GM21717 (cell line): ENCODE data around the gene RBM27.
"Not testable (repeated sequence)": the region's sequence is repeated elsewhere in the genome, so short reads cannot be mapped to it uniquely, and the experiment has no call there.

Experiments
- ATAC-seq: cut with Tn5 transposase; IDR thresholded peaks from one replicate; pipeline ENCODE4 v1.9.1; 2021; ENCODE audit warnings: mild to moderate bottlenecking, moderate library complexity; ENCODE audit not compliant: unreplicated experiment

Gene RBM27

DNA sequence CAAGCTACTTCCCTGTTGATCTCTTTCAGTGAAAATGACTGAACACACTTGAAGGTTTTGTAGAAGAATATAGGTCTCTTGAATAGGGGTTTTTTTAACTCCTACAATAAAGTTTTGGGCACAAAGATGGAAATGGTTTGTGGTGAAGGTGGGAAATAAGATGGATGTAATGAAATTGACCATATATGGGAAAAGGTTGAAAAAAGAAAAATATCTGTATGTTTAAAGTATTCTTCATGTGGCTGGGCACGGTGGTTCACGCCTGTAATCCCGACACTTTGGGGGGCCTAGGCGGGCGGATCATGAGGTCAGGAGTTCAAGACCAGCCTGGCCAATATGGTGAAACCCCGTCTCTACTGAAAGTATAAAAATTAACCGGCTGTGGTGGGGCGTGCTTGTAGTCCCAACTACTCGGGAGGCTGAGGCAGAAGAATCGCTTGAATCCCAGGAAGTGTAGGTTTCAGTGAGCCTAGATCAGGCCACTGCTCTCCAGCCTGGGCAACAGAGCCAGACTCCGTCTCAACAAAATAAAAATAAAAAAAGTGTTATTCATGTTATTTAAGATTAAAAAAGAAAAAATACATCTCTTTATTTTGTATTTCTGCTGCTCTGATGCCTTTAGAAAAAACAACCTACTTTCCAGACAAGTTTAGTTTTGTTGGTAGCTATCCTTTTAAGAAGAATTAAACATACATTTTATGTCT lies 2.2 kb downstream of the RBM27 start:
- no peak for ATAC-seq

DNA sequence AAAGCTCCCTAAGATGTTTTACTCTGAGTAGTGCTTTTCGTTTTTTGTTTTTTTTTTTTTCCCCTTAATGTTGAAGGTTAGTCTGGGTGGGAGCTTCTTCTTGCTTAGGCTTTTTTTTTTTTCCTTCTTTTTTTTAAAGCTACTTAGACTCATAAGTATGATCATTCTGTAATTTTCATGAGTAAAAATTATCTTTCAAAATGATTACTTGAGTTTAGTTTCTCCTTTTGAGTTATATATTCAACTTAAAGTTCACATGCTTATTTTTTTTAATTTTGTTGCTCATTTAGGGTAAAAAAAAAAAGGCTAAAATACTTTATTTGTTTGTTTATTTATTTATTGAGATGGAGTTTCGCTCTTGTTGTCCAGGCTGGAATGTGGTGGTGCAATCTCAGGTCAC lies 2.9 kb downstream of the RBM27 start:
- no peak for ATAC-seq

DNA sequence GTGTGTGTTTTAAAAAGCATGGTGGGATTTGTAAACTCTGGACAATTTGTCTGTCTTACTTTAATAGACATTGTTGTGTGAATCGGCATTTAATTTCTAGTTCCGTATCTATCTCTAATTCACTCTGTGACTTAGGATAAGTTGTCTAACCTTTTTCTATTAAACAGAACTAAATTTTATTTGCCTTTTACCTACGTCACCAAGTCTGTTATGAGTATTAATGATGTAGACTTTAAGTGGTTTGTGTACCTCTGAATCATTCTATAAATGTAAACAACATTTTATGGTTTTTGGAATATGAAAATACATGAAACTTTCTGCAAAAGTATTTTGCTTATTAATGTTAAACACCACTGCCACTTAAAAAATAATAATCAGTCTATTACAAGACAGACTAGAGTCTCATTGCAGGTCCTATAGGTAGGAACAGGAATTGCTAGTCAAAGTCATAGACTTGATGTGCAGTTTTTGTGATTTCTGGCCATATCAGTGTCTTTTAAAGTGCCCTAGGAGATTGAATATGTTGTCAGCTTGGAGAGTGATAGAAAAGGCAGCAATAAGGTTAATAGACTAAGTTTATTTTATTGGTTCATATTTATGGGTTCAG lies 5.6 kb downstream of the RBM27 start:
- ATAC-seq, result no peak

DNA sequence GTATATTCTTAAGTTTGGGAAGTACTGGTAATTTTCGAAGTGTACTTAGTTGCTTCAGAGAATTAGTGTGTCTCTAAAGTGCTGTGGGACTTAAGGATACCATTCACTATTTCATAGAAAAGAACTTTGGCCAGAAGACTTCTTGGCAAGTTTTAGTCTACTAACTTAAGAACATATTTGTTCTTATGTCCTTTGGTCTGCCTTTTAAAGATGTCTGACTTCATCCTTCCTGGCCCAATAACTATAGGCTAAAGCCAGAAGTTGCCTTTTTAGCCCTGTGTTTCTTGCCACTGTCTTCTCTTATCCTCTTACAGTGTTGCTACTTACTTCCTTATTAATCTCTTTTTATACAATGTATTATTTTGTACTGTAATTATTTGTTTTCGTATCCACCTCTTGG lies 6.3 kb downstream of the RBM27 start:
- no peak for ATAC-seq

- ATAC-seq, result not testable (repeated sequence)
These were observed 7.4 kb downstream of the RBM27 start for GRCh38 chr5:146210810-146211209.

GRCh38 chr5:146213210-146213826 lies 9.9 kb downstream of the RBM27 start:
- ATAC-seq, result no peak

DNA sequence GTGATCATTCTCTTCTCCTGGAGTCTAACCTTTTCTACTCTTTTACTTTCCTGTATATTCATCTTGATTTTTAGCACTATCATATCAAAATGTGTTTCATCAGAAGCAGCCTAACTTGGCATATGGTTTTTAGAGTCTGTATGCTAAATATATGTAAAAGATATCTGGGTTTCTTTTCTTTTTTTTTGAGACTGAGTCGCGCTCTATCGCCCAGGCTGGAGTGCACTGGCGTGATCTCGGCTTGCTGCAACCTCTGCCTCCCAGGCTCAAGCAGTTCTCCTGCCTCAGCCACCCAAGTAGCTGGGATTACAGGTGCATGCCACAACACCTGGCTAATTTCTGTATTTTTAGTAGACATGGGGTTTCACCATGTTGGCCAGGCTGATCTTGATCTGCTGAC lies 11.5 kb downstream of the RBM27 start:
- ATAC-seq, result not testable (repeated sequence)

GRCh38 chr5:146218168-146218567 lies 14.8 kb downstream of the RBM27 start:
- ATAC-seq, result no peak

DNA sequence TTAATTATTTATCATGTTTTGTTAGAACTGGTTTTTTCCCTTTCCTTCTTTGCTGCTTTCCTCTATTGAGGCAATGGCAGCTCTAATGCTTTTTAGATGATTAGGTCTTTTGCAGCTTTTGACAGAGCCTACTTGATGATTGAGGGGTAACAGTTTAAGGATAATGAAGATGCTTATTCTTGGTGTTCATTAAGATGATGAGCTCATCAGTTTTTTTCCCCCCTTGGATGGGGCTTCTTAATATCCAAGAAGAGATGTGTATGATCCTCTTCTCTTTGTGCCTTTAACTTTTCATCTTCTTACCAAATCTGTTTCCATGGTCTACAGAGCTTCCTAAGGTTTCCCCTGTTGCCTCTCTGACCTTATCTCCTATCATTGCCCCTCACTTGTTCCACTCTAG lies 15.8 kb downstream of the RBM27 start:
- no peak for ATAC-seq

GRCh38 chr5:146221234-146221633 lies 17.8 kb downstream of the RBM27 start:
- ATAC-seq, result no peak

- ATAC-seq, result no peak
These were observed 18.6 kb downstream of the RBM27 start for GRCh38 chr5:146222005-146222404.

DNA sequence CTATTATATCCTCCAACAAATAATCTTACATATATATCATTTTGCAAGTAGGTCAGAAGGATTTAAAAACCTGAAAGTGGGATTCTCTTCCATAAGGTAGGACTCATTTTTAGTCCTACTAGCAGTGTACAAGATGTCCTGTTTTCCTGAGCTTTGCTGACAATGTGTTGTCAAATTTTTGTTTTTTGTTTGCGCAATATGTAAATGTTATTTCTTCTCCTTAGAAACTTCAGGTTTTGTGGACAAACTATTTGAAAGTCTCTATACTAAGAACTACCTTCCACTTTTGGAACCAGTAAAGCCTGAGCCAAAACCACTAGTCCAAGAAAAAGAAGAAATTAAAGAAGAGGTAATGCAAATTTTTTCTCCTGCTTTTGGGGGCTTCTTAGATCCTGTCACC lies 19.8 kb downstream of the RBM27 start:
- no peak for ATAC-seq

GRCh38 chr5:146229222-146229621 lies 25.8 kb downstream of the RBM27 start:
- ATAC-seq, result no peak

GRCh38 chr5:146232223-146232622 lies 28.8 kb downstream of the RBM27 start:
- ATAC-seq, result no peak

GRCh38 chr5:146233441-146233840 lies 30.0 kb downstream of the RBM27 start:
- no peak for ATAC-seq

GRCh38 chr5:146238973-146239372 lies 35.6 kb downstream of the RBM27 start:
- peak; percentile 83 for ATAC-seq

DNA sequence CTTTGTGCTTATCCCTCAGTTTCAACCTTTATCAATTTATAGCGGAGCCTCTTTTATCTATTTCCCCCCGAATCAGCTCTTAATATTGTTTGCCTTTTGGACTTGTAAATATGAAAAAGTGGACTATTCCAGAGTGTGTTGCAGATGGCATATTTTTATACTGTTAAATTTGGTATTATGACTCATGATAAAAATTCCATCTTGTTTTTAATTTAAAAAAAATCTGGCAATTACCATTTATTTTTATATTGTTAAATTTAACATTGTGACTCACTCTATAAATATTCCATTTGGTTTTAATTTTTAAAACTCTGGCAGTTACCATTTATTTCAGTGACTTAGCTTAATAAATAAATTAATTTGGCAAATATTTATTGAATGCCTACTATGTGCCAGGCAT lies 37.5 kb downstream of the RBM27 start:
- ATAC-seq, result no peak

DNA sequence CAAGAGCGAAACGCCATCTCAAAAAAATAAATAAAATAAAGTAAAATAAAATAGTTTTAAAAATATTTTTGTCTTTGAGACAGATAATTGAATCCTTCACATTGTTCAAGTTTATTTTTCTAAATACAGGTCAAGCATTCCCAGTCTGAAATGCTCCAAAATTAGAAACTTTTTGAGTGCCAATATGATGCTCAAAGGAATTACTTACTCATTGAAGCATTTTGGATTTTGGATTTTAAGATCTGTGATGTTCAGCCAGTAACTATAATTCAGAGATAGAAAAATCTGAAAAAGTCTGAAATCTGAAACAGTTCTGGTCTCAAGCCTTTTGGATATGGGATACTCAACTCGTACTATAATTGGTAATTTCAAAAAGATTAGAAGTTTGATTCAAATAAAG lies 39.8 kb downstream of the RBM27 start:
- ATAC-seq, result no peak

GRCh38 chr5:146248561-146248960 lies 45.2 kb downstream of the RBM27 start:
- no peak for ATAC-seq

DNA sequence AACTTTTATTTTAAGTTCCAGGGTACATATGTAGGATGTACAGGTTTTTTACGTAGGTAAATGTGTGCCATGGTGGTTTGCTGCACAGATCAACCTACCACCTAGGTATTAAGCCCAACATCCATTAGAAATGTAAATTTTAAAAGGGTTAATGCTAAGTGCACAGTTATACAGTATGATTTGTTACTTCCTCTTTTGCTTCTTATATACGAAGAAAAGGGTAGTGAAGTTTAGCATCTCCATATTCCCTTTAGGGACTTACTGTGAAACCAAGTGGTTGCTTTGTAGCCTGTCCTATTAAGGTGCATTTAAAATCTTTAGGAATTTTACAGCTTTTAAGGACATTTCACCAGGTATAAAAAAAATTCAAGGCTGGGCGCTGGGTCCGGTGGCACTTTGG lies 46.4 kb downstream of the RBM27 start:
- ATAC-seq, result no peak
